HCT116 (cell line): ENCODE measurements around the gene FAM135A. TPM values are rescaled to one million over a fixed set of nuclear protein-coding genes. Genes with fewer than 3 reads are reported as not detected.

ENCODE experiments used
- ATAC-seq: fragments of 200-7000 bp; cut with Tn5 transposase; 2 replicates; pipeline ENCODE4 v1.9.1; 2020; ENCODE audit warnings: mild to moderate bottlenecking, moderate library complexity
- BruUV-seq: library from RNA; stranded (reverse); fragments of 400-500 nt; replicated peaks from 2 replicates; lab custom pipeline; 2021; lab: Mats Ljungman, UMichigan
- CTCF ChIA-PET: fragments of 300-600 bp; sonication (Branson Sonifier 250); formaldehyde crosslinking; loops from one replicate; lab custom pipeline; 2021; ENCODE audit warnings: antibody characterized with exemption; lab: Charles Lee
- POLR2A ChIA-PET: fragments of 300-600, 350-600 bp; sonication (Branson Sonifier 250); formaldehyde crosslinking; loops from one replicate; lab custom pipeline; 2021; ENCODE audit warnings: antibody characterized with exemption; lab: Charles Lee
- RAD21 ChIA-PET, 2 experiments: fragments of 300-600 bp; sonication (Branson Sonifier 250); formaldehyde crosslinking; loops; one replicate each; lab custom pipeline; 2023; ENCODE audit warnings: low total read pairs in 2 of 2; ENCODE audit not compliant: uncharacterized antibody in 2 of 2, unreplicated experiment in 2 of 2, low non-redundant PET in 1 of 2; lab: Charles Lee
- DNase-seq: peaks from one replicate; pipeline ENCODE4 v3.0.0-alpha.2; 2010; ENCODE audit warnings: low read depth, low spot score
- H2AFZ ChIP-seq: fragments of 200-600 bp; shearing (Covaris generic), sonication (generic); 2 replicates; pipeline ENCODE4 v1.6.1; 2017; ENCODE audit warnings: low read depth, mixed run types, mixed read lengths, antibody characterized with exemption, low read length; ENCODE audit not compliant: poor library complexity, severe bottlenecking
- H3K27ac ChIP-seq: 2 replicates; pipeline ENCODE4 v1.5.1; 2012; ENCODE audit warnings: low read depth, low read length
- H3K27me3 ChIP-seq: fragments of 200-600 bp; sonication (generic); 2 replicates; pipeline ENCODE4 v1.6.1; 2016; ENCODE audit warnings: mixed run types, low read length, mixed read lengths; ENCODE audit not compliant: insufficient read depth
- H3K36me3 ChIP-seq, 2 experiments: fragments of 200-500 bp in 1 of 2; fragments of 200-600 bp in 1 of 2; sonication (Bioruptor generic) in 1 of 2; sonication (generic) in 1 of 2; 2 replicates each; pipeline versions ENCODE4 v1.5.1 to v1.6.1; 2014 to 2016; ENCODE audit warnings: low read length in 2 of 2, inconsistent platforms in 1 of 2, mixed read lengths in 1 of 2, mixed run types in 1 of 2; ENCODE audit not compliant: insufficient read depth in 2 of 2, control insufficient read depth in 1 of 2
- H3K4me1 ChIP-seq, 2 experiments: fragments of 200-600 bp in 1 of 2; sonication (generic) in 1 of 2; 2 replicates each; pipeline versions ENCODE4 v1.5.1 to v1.6.1; 2012 to 2017; ENCODE audit warnings: low read length in 2 of 2, inconsistent platforms in 1 of 2, mild to moderate bottlenecking in 1 of 2, mixed read lengths in 1 of 2, mixed run types in 1 of 2, moderate library complexity in 1 of 2; ENCODE audit not compliant: insufficient read depth in 2 of 2, control insufficient read depth in 1 of 2
- H3K4me2 ChIP-seq: fragments of 200-600 bp; sonication (generic); 2 replicates; pipeline ENCODE4 v1.6.1; 2017; ENCODE audit warnings: mixed run types, low read length, mixed read lengths
- H3K4me3 ChIP-seq, 2 experiments: fragments of 200-600 bp in 1 of 2; sonication (generic) in 1 of 2; replicated peaks in 1 of 2; 2 replicates each; pipeline ENCODE4 v1.5.1; 2011 to 2016; ENCODE audit warnings: low read length in 2 of 2, control low read depth in 1 of 2, low read depth in 1 of 2, mild to moderate bottlenecking in 1 of 2, mixed read lengths in 1 of 2, mixed run types in 1 of 2
- H3K79me2 ChIP-seq: fragments of 200-600 bp; sonication (generic); 2 replicates; pipeline ENCODE4 v1.6.1; 2017; ENCODE audit warnings: mild to moderate bottlenecking, mixed run types, low read length, moderate library complexity, mixed read lengths; ENCODE audit not compliant: insufficient read depth
- H3K9ac ChIP-seq: fragments of 200-600 bp; sonication (generic); 2 replicates; pipeline ENCODE4 v1.6.1; 2016; ENCODE audit warnings: low read length, mixed read lengths
- H3K9me2 ChIP-seq: fragments of 200-600 bp; sonication (generic), shearing (Covaris generic); 2 replicates; pipeline ENCODE4 v1.6.1; 2017; ENCODE audit warnings: mixed run types, mild to moderate bottlenecking, moderate library complexity; ENCODE audit not compliant: insufficient read depth
- H3K9me3 ChIP-seq, 2 experiments: fragments of 200-500 bp in 1 of 2; fragments of 200-600 bp in 1 of 2; sonication (Bioruptor generic) in 1 of 2; sonication (generic) in 1 of 2; 2 replicates each; pipeline ENCODE4 v1.6.1; 2014 to 2017; ENCODE audit warnings: low read length in 2 of 2, mixed read lengths in 2 of 2, inconsistent platforms in 1 of 2, low read depth in 1 of 2, mild to moderate bottlenecking in 1 of 2, mixed run types in 1 of 2, moderate library complexity in 1 of 2; ENCODE audit not compliant: control insufficient read depth in 1 of 2, insufficient read depth in 1 of 2
- H4K20me1 ChIP-seq: fragments of 200-600 bp; sonication (generic), shearing (Covaris generic); 2 replicates; pipeline ENCODE4 v1.6.1; 2017; ENCODE audit warnings: mixed run types, mild to moderate bottlenecking, moderate library complexity; ENCODE audit not compliant: insufficient read depth
- CBX3 ChIP-seq: IDR thresholded peaks from 2 replicates; pipeline ENCODE4 v1.6.1; 2012; ENCODE audit warnings: low read depth
- CEBPB ChIP-seq: IDR thresholded peaks from 2 replicates; pipeline ENCODE4 v1.6.1; 2012; ENCODE audit warnings: low read depth
- CTCF ChIP-seq, 3 experiments: fragments of 200-600 bp in 1 of 3; sonication (generic) in 1 of 3; IDR thresholded peaks in 2 of 3; conservative IDR thresholded peaks in 1 of 3; 2 replicates each; pipeline ENCODE4 v1.5.1; 2012 to 2017; ENCODE audit warnings: low read depth in 2 of 3, low read length in 2 of 3, antibody characterized with exemption in 1 of 3, borderline replicate concordance in 1 of 3, control low read depth in 1 of 3, mild to moderate bottlenecking in 1 of 3, mixed read lengths in 1 of 3, mixed run types in 1 of 3, moderate library complexity in 1 of 3; ENCODE audit not compliant: insufficient read depth in 1 of 3
- EGR1 ChIP-seq: IDR thresholded peaks from 2 replicates; pipeline ENCODE4 v1.6.1; 2012; ENCODE audit warnings: low read depth
- ELF1 ChIP-seq: IDR thresholded peaks from 2 replicates; pipeline ENCODE4 v1.6.1; 2012; ENCODE audit warnings: low read depth, borderline replicate concordance
- EZH2 ChIP-seq: fragments of 200-600 bp; sonication (generic); IDR thresholded peaks from 2 replicates; pipeline ENCODE4 v1.6.1; 2017; ENCODE audit warnings: antibody characterized with exemption, mixed run types
- EZH2phosphoT487 ChIP-seq: fragments of 200-600 bp; IDR thresholded peaks from 2 replicates; pipeline ENCODE4 v1.6.1; 2018; ENCODE audit warnings: antibody characterized with exemption, borderline replicate concordance
- POLR2A ChIP-seq: IDR thresholded peaks from 2 replicates; pipeline ENCODE4 v1.7.0; 2011; ENCODE audit warnings: borderline replicate concordance; ENCODE audit not compliant: insufficient read depth, insufficient read length; ENCODE audit errors: extremely low read depth
- POLR2AphosphoS5 ChIP-seq: IDR thresholded peaks from 2 replicates; pipeline ENCODE4 v1.6.1; 2011; ENCODE audit warnings: mild to moderate bottlenecking, low read depth, low read length, moderate library complexity
- REST ChIP-seq: IDR thresholded peaks from 2 replicates; pipeline ENCODE4 v1.6.1; 2012; ENCODE audit warnings: low read depth
- SIN3A ChIP-seq: IDR thresholded peaks from 2 replicates; pipeline ENCODE4 v1.6.1; 2012; ENCODE audit warnings: low read depth
- SRF ChIP-seq: IDR thresholded peaks from 2 replicates; pipeline ENCODE4 v1.6.1; 2012; ENCODE audit warnings: low read depth
- TCF7L2 ChIP-seq: IDR thresholded peaks from 2 replicates; pipeline ENCODE4 v1.7.0; 2011; ENCODE audit warnings: borderline replicate concordance, inconsistent platforms; ENCODE audit not compliant: insufficient read depth, insufficient read length; ENCODE audit errors: extremely low read depth
- YY1 ChIP-seq: IDR thresholded peaks from 2 replicates; pipeline ENCODE4 v1.6.1; 2011; ENCODE audit warnings: low read length, low read depth, moderate library complexity, mild to moderate bottlenecking; ENCODE audit not compliant: insufficient replicate concordance; ENCODE audit errors: extremely low read depth
- ZFX ChIP-seq: fragments of 450-650 bp; IDR thresholded peaks from 2 replicates; pipeline ENCODE4 v1.6.1; 2017
- ZNF274 ChIP-seq: fragments of 200-500 bp; sonication (Bioruptor generic); IDR thresholded peaks from 2 replicates; pipeline ENCODE4 v1.6.1; 2014; ENCODE audit warnings: mild to moderate bottlenecking, low read depth, low read length, inconsistent platforms
- intact Hi-C: fragments of 100-400 bp; cut with micrococcal nuclease; formaldehyde crosslinking; loops from 2 replicates; pipeline ENCODE4 v1.10.0; 2022
- total RNA-seq: library from RNA; stranded (reverse); gene quantifications from one replicate; pipeline ENCODE4 v1.2.1, GENCODE V29; 2021; ENCODE audit not compliant: unreplicated experiment
- TF ChIP-seq, protein P1 (sequence below): IDR thresholded peaks from 2 replicates; pipeline ENCODE4 v1.6.1; 2012
- TF ChIP-seq, protein P2 (sequence below): IDR thresholded peaks from 2 replicates; pipeline ENCODE4 v1.6.1; 2011; ENCODE audit warnings: mild to moderate bottlenecking, low read length, moderate library complexity; ENCODE audit not compliant: insufficient replicate concordance; ENCODE audit errors: extremely low read depth

Gene FAM135A
- total RNA-seq, 1 experiment from 2014 or later, result 20.8 TPM

- BruUV-seq, result no TSS peak
- ChIA-PET POLR2A (interaction anchor here (0.7 kb wide), 1 partner anchor 94 kb away, joined by 3 read pairs; the partner anchor contains the start of gene FAM135A), CTCF (no interaction called here), RAD21 (no interaction called here)
- TF ChIP-seq CBX3, result no peak
- no peak for TF ChIP-seq SRF
- no peak for TF ChIP-seq ZNF274
- no peak for TF ChIP-seq YY1
- TF ChIP-seq, protein P1, sequence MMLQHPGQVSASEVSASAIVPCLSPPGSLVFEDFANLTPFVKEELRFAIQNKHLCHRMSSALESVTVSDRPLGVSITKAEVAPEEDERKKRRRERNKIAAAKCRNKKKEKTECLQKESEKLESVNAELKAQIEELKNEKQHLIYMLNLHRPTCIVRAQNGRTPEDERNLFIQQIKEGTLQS, result no peak
- TF ChIP-seq TCF7L2, result no peak
- TF ChIP-seq, protein P2, sequence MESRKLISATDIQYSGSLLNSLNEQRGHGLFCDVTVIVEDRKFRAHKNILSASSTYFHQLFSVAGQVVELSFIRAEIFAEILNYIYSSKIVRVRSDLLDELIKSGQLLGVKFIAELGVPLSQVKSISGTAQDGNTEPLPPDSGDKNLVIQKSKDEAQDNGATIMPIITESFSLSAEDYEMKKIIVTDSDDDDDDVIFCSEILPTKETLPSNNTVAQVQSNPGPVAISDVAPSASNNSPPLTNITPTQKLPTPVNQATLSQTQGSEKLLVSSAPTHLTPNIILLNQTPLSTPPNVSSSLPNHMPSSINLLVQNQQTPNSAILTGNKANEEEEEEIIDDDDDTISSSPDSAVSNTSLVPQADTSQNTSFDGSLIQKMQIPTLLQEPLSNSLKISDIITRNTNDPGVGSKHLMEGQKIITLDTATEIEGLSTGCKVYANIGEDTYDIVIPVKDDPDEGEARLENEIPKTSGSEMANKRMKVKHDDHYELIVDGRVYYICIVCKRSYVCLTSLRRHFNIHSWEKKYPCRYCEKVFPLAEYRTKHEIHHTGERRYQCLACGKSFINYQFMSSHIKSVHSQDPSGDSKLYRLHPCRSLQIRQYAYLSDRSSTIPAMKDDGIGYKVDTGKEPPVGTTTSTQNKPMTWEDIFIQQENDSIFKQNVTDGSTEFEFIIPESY, result no peak
- no peak for TF ChIP-seq ELF1
- no peak for TF ChIP-seq SIN3A
- TF ChIP-seq EGR1, result no peak
- TF ChIP-seq REST, result no peak
- no peak for TF ChIP-seq CTCF (IDR thresholded peaks at IDR 0.05 in 2 of 3, conservative IDR thresholded peaks at IDR 0.05 in 1 of 3; ENCODE audit: borderline replicate concordance in 1 of 3, insufficient read depth in 1 of 3, low read depth in 2 of 3, low read length in 2 of 3)
- no peak for TF ChIP-seq ZFX
- TF ChIP-seq CEBPB, result no peak
- no peak for TF ChIP-seq POLR2AphosphoS5
- TF ChIP-seq POLR2A, result no peak
- TF ChIP-seq EZH2phosphoT487, result no peak
- TF ChIP-seq EZH2, result no peak
- no peak overlapping the region for H3K27ac ChIP-seq
- intact Hi-C loops, result no loop called here
- peaks cover 4 to 7% of the 10 kb centered on the region in 2 experiments; a peak in 3 of 4 replicates for H3K9me3 ChIP-seq
- no peak overlapping the region for H3K9ac ChIP-seq
- H4K20me1 ChIP-seq, result no peaks in the 10 kb centered on the region
- no peak overlapping the region for H3K4me2 ChIP-seq
- H3K36me3 ChIP-seq, result peaks cover 16 to 22% of the 10 kb centered on the region in 2 experiments
- no peak for DNase-seq
- no peak for ATAC-seq
- H2AFZ ChIP-seq, result no peak overlapping the region
- H3K9me2 ChIP-seq, result no peaks in the 10 kb centered on the region
- no peak overlapping the region for H3K4me3 ChIP-seq
- H3K79me2 ChIP-seq, result no peaks in the 10 kb centered on the region
- no peaks in the 10 kb centered on the region for H3K27me3 ChIP-seq
- H3K4me1 ChIP-seq, result no peaks in the 10 kb centered on the region
Observed at GRCh38 chr6:70507161-70507560, 93.9 kb downstream of the FAM135A start.
